Mesenteric fat pad (tissue), 1 donor: Measurements from ENCODE around the gene DUSP19. TPM values are rescaled to one million over a fixed set of nuclear protein-coding genes. Genes with fewer than 3 reads are reported as not detected.

Experiments used
- DNase-seq: peaks from one replicate; pipeline ENCODE4 v3.0.0-alpha.2; 2020; ENCODE audit warnings: low spot score
- total RNA-seq: library from RNA; stranded (reverse); fragmentation: NEBNext Ultra II Directional; extraction: Animal tissue kit (Norgen Biotek cat#: 25700); gene quantifications from one replicate; pipeline ENCODE4 v1.2.1, GENCODE V29; 2021
- donor health status: DM: yes; HTN: yes; CAD: no.

DUSP19 gene
- total RNA-seq, 1 donor from 2014 or later: 0.67 TPM

DNA sequence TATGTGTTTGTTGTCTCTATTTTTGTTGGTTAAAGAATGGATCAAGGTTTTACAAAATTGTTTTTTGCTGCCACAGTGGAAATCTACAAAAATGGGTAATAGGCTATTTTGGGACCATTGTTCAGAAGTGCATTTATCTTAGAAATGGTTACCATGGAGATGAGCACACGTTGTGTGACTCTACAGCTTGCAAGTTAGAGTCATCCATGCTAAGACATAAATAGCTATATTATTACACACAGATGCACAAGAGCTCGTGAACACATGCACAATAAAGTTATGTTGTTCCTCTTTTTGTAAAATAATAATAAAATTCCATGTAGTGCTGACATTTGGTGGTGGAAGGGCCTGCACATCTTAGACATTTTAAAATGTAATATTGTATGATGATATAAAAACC lies 15.5 kb upstream of the DUSP19 start:
- no peak for DNase-seq

- no peak for DNase-seq
Measured at GRCh38 chr2:183068561-183068960, 10.0 kb upstream of the DUSP19 start.

- no peak for DNase-seq
Measured at GRCh38 chr2:183069174-183069573, 9.4 kb upstream of the DUSP19 start.

DNA sequence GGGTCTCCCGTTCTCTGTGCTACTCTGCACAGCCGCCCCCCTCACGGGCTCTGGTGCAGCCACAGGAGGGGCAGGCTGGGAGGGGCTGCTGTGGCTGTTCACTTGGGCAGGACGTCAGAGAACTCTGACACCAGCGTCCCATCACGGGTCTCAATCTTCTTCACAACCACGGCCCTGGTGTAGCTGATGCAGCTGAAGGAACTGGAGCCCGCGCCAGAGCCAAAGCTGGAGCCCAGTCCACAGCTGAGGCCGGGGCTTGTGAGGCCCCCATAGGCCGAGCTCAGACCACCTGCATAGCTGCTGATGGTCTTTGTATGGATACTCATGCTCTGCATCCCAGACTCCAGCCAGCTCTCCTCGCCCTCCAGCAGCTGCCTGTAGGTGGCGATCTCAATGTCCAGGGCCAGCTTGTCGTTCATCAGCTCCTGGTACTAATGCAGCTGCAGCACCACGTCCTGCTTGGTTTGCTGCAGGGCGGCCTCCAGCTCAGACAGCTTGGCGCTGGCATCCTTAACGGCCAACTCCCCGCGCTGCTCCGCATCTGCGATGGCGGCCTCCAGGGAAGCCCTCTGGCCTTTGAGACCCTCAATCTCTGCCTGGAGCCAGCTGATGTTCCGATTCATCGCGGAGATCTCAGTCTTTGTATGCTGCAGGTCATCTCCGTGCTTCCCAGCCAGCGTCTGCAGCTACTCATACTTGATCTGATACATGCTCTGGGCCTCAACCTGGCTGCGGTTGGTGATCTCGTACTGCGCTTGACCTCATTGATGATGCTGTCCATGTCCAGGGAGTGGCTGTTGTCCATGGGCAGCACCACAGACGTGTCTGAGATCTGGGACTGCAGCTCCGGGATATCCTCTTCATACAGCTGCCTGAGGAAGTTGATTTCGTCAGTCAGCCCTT lies 7.4 kb upstream of the DUSP19 start:
- no peak for DNase-seq

- no peak for DNase-seq
Measured at GRCh38 chr2:183072177-183072576, 6.4 kb upstream of the DUSP19 start.

GRCh38 chr2:183078163-183078463 lies 434 bp upstream of the DUSP19 start:
- DNase-seq: no peak

GRCh38 chr2:183079139-183079775 lies 710 bp downstream of the DUSP19 start:
- DNase-seq: no peak

GRCh38 chr2:183081911-183082310 lies 3.4 kb downstream of the DUSP19 start:
- no peak for DNase-seq

- DNase-seq: no peak
Measured at GRCh38 chr2:183088061-183088460, 9.5 kb downstream of the DUSP19 start.

GRCh38 chr2:183089192-183089851 lies 10.8 kb downstream of the DUSP19 start:
- DNase-seq: no peak

DNA sequence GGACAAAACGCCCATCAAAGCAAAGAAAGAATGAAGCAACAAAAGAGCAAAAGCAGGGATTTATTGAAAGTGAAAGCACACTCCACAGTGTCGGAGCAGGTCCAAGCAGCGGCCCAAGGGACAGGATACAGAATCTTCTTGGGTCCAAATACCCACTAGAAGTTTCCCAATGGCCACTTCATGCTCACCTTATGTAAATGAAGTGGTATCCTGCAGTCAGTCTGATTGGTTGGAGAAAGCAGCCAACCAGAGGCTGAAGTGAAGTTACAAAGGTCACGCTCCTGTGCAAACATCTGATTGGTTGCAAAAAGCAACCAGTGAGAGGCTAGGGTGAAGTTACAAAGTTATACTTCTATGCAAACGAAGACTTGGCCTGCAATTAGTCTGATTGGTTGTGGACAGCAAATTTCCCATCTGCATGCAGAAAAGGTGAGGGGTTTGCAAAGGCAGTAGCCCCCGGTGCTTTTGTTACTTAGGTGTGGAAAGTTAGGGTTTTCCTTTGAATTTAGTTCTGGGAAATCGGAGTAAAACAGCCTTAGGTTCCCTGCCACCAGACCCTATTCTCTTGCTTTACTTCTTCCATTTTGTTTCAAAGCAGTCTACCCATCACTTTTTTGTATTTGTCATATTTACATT lies 12.9 kb downstream of the DUSP19 start:
- no peak for DNase-seq

GRCh38 chr2:183091954-183092345 lies 13.4 kb downstream of the DUSP19 start:
- no peak for DNase-seq

- DNase-seq: no peak
Measured at GRCh38 chr2:183093857-183094657, 15.5 kb downstream of the DUSP19 start.

GRCh38 chr2:183105402-183106134 lies 27.0 kb downstream of the DUSP19 start:
- no peak for DNase-seq

- no peak for DNase-seq
Measured at GRCh38 chr2:183112577-183112976, 34.0 kb downstream of the DUSP19 start.

GRCh38 chr2:183113630-183114029 lies 35.1 kb downstream of the DUSP19 start:
- no peak for DNase-seq

DNA sequence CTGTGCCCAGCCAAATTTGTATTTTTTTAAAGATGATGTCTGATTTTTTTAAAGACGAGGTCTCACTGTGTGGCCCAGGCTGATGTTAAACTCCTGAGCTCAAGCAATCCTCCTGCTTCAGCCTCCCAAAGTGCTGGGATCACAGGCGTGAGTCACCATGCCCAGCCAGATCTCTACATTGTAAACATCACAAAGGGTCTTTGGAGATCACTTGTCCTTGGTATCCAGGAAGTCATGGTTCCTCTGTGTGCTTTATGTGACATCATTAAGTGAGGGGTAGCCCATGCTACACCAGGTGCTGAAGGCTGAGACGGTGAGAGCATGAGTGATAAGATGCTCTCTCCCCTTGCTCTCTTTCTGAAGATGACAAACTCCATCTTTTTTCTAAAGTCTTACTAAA lies 38.7 kb downstream of the DUSP19 start:
- DNase-seq: no peak

DNA sequence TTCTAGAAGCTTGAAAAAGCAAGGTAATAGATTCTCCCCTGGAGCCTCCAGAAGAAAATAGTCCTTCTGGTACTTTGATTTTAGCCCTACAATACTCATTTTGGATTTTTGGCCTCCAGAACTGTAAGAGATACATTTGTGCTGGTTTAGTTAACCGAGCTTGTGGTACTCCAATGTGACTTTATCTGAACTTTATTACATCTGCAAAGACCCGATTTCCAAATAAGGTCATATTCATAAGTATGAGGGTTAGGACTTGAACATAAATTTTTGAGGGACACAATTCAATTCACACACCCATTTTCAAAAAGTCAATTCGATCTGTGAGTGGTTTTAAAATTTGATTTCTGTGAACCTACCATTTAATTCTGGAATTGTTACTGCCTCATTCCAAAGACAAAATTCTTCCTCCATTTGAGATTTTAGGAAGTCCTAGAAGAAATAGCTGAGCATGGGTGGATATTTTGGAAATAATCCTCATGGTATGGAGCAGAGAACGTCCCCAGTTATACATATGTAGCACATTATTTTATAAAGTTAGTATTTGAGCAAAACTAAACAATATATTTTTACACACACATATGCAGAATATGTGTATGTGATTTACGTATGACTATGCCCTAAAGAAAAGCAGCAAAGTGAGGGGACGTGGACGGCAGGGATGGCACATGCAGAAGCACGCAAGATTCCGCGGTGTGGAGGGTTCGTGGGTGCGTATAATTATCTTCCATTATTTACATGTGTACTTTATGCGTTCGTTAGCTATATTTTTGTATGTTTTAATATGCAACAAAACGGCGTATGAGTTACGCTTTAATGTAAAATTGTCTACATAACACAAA lies 44.8 kb downstream of the DUSP19 start:
- DNase-seq: no peak

- DNase-seq: no peak
Measured at GRCh38 chr2:183123959-183124221, 45.3 kb downstream of the DUSP19 start.
